HG03520 (cell line): Measurements from ENCODE around the gene GBP3.
"Not testable (repeated sequence)": the region's sequence is repeated elsewhere in the genome, so short reads cannot be mapped to it uniquely, and the experiment has no call there.

Experiments used
- ATAC-seq: cut with Tn5 transposase; IDR thresholded peaks from one replicate; pipeline ENCODE4 v1.9.1; 2021; ENCODE audit warnings: mild to moderate bottlenecking, moderate library complexity; ENCODE audit not compliant: unreplicated experiment

The GBP3 gene

GRCh38 chr1:89022167-89022959 lies at the start of gene GBP3:
Gene GBP3, minus strand, starts transcription at chr1:89022866. Its CDS starts 2,145 bp downstream, at chr1:89020721.
- ATAC-seq: peak; percentile 85

GRCh38 chr1:89070509-89070908 lies 47.8 kb upstream of the GBP3 start:
- no peak for ATAC-seq

GRCh38 chr1:89069951-89070350 lies 47.3 kb upstream of the GBP3 start:
- ATAC-seq: no peak

GRCh38 chr1:89068291-89068690 lies 45.6 kb upstream of the GBP3 start:
- ATAC-seq: no peak

GRCh38 chr1:89065079-89065868 lies 42.6 kb upstream of the GBP3 start, which contains the start of gene GBP1:
Gene GBP1, minus strand, starts transcription at chr1:89065208. Its CDS starts 1,974 bp downstream, at chr1:89063234.
- peak; percentile 65 for ATAC-seq

- peak; percentile 35 for ATAC-seq
Measured at GRCh38 chr1:89064632-89065031, 42.0 kb upstream of the GBP3 start.

GRCh38 chr1:89063094-89063493 lies 40.4 kb upstream of the GBP3 start:
- no peak for ATAC-seq

GRCh38 chr1:89060091-89060490 lies 37.4 kb upstream of the GBP3 start:
- no peak for ATAC-seq

GRCh38 chr1:89051955-89052312 lies 29.3 kb upstream of the GBP3 start:
- ATAC-seq: no peak

GRCh38 chr1:89051300-89051954 lies 28.8 kb upstream of the GBP3 start:
- ATAC-seq: no peak

- no peak for ATAC-seq
Measured at GRCh38 chr1:89050649-89051033, 28.0 kb upstream of the GBP3 start.

GRCh38 chr1:89049901-89050648 lies 27.4 kb upstream of the GBP3 start:
- not testable (repeated sequence) for ATAC-seq

- ATAC-seq: not testable (repeated sequence)
Measured at GRCh38 chr1:89049187-89049586, 26.5 kb upstream of the GBP3 start.

- ATAC-seq: no peak
Measured at GRCh38 chr1:89047734-89048133, 25.1 kb upstream of the GBP3 start.

GRCh38 chr1:89046318-89047183 lies 23.9 kb upstream of the GBP3 start:
- ATAC-seq: not testable (repeated sequence)

- no peak for ATAC-seq
Measured at GRCh38 chr1:89044970-89045721, 22.5 kb upstream of the GBP3 start.

GRCh38 chr1:89043940-89044339 lies 21.3 kb upstream of the GBP3 start:
- ATAC-seq: no peak

GRCh38 chr1:89042491-89042890 lies 19.8 kb upstream of the GBP3 start:
- no peak for ATAC-seq

GRCh38 chr1:89041721-89042120 lies 19.1 kb upstream of the GBP3 start:
- no peak for ATAC-seq
